HG03097 (cell line): ENCODE data around the gene PAQR6.

Source experiments
- ATAC-seq: cut with Tn5 transposase; IDR thresholded peaks from one replicate; pipeline ENCODE4 v1.9.1; 2021; ENCODE audit not compliant: unreplicated experiment, low FRiP score

Gene PAQR6

DNA sequence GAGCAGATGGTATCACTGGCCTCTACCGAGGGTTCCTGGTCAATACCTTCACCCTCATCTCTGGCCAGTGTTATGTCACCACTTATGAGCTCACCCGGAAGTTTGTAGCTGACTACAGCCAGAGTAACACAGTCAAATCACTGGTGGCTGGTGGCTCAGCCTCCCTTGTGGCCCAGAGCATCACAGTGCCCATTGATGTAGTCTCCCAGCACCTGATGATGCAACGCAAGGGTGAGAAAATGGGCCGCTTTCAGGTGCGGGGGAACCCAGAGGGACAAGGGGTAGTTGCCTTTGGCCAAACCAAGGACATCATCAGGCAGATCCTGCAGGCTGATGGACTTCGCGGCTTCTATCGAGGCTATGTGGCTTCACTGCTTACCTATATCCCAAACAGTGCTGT, 47.8 kb downstream of the PAQR6 start:
- ATAC-seq, result no peak

DNA sequence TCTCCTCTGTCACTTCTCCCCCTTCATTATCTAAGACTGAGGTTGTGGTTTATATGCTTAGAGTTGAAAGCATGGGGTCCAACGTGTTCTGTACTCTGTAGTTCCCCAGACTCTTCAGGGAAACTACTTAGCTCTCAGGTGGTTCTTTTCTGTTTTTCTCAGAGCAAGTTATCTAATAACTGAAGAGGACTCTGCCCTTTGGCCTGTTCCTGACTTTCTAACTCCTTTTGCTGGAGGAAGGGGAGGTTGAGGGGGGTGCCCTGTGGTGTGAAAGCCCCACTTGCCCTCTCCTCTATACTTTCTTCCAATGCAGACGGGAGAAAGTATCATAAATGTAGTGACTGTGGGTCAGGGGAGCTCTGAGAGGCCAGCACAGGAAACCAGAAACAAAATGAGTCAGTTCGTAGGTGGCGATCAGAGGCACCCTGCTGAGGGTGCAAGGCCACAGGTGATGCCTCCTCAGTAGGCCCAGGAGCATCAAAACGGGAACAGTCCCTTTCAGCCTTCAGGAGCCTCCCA, 49.0 kb downstream of the PAQR6 start:
- no peak for ATAC-seq

DNA sequence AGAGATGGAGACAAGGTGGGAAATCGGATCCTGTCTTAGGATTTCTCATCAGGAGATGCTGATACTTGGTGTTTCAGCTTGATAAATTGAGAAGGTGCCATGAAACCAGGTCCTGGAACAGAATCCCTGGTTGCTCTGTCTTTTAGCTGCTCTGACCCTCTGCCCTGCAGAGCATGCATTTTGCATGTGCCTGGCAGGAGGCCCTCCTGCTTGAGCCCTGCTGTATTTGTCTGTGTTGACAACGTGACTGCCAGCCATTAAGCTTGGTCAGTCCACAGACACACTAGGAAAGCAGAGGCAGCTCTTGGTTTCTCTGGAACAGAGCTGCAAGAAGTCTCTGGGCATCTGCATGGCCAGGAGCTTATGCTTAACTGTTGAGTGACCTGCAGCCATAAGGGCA, 51.4 kb downstream of the PAQR6 start:
- no peak for ATAC-seq

DNA sequence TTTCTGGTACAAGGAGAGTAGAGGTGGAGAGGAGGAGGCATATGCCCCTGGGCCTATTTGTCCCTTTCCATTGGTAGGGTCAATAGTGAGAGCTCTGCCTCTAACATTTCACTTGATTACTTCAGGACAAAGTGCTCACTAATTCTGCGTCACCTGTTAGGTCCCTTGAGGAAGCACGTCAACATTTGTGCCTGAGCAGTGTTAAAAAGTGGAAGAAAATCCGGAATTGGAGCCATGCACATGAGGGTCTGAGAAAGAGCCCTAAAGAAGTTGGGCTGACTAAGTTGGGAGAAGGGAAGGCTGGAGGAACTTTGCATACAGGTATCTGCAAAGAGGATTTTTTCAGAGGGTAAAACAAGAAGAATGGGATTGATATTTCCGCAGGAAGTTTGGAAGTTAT, 52.0 kb downstream of the PAQR6 start:
- no peak for ATAC-seq

DNA sequence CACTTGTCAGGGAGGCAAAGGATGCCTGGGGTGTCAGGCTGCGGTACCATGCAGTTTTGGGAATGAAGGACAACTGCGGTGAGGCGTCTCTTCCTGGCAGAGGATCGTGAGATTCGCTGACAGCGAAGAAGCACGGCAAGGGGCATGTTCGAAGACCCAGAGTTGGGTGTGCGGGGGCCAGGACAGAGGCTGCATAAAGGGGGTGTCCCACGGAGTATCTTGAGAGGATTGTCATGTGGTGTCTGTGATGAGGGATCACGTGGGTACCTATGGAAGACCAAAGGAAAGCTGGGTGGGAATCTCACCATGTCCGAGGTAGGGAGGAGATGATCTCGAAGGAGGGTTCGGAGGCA, 53.6 kb downstream of the PAQR6 start:
- ATAC-seq, result peak; percentile 9

DNA sequence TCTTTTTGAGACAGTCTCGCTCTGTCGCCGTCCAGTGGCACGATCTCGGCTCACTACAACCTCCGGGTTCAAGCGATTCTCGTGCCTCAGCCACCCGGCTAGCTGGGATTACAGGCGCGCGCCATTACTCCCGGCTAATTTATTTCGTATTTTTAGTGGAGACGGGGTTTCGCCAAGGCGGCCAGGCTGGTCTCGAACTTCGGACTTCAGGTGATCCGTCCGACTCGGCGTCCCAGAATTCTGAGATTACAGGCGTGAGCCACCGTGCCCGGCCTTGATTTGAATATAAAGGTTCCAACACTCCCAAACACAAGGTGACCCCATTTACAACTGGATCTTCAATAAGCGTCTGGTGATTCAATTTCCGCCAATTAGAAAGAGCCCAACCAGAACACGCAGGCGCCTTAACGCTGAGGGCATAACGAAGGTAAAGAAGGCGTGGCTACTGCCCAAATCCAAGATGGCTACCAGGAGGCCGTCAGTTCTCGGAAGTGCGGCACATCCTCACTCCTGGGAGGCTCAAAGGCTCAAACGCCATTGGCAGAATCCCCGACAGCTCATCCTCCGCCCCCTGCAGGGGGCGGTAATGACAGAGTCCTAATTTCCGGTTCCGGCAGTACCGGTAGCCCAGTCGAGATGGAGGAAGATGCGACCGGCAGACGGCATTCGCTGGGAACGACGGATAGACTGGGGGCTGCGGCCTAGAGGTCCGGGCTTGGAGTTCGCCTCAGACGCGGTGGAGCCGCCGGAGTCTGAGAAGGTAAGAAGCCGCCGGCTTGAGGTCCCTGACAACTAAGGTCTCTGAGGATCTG, 54.2 kb downstream of the PAQR6 start, which contains the start of gene SLC25A44:
SLC25A44 (plus strand) TSS at position 617 of the 812 bp plus-strand sequence. CDS start 5,744 bp downstream, outside the sequence.
- peak; percentile 94 for ATAC-seq
